ENCODE data around the gene C11orf52. TPM values are rescaled to one million over a fixed set of nuclear protein-coding genes. Genes with fewer than 3 reads are reported as not detected.

Gene C11orf52
- total RNA-seq, 1 experiment from 2014 or later: 4.0 TPM

DNA sequence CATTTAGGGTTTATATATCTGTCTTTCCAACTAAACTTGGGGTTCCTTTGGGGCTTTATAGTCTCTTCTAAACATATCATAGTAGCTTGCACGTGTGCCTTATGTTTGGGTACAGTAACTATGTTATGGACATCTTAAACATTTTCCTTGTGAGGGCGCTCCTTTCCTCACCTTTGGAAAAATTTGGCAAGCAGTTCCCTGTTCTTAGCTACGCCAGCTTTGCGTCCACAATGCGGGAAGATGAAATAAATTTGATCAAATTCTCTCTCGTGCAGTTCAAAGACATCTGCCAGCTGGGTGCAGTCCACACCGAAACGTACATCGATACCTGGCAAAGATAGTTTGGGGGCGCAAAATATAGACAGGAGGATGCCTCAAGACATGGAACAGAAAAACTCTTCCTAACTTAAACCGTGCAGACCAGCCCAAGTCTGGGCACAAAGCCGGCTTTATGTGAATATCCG, 40.3 kb upstream of the C11orf52 start:
- H4K5ac ChIP-seq (ENCODE audit: insufficient read length, low read depth, low read length): no peak overlapping the region
- Mint-ChIP-seq H3K27me3 (ENCODE audit: low read depth) (no peaks in the 10 kb centered on the region), H3K36me3 (ENCODE audit: insufficient read depth in 1 of 3, low read depth in 3 of 3) (no peaks in the 10 kb centered on the region), H3K4me3 (peak overlapping the region; percentile 91 to 92), H3K9me3 (no peaks in the 10 kb centered on the region), H3K27ac (peak overlapping the region; percentile 91 to 99 (median 94)), H3K4me1 (peaks cover 5 to 10% of the 10 kb centered on the region in 2 experiments)
- TF ChIP-seq, protein P1, sequence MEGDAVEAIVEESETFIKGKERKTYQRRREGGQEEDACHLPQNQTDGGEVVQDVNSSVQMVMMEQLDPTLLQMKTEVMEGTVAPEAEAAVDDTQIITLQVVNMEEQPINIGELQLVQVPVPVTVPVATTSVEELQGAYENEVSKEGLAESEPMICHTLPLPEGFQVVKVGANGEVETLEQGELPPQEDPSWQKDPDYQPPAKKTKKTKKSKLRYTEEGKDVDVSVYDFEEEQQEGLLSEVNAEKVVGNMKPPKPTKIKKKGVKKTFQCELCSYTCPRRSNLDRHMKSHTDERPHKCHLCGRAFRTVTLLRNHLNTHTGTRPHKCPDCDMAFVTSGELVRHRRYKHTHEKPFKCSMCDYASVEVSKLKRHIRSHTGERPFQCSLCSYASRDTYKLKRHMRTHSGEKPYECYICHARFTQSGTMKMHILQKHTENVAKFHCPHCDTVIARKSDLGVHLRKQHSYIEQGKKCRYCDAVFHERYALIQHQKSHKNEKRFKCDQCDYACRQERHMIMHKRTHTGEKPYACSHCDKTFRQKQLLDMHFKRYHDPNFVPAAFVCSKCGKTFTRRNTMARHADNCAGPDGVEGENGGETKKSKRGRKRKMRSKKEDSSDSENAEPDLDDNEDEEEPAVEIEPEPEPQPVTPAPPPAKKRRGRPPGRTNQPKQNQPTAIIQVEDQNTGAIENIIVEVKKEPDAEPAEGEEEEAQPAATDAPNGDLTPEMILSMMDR (conservative IDR thresholded peaks at IDR 0.05): no peak
- no peak overlapping the region for H2BK20ac ChIP-seq (ENCODE audit: low read depth, low read length, poor library complexity, severe bottlenecking)
- H3K4me1 ChIP-seq (ENCODE audit: insufficient read depth, low read length): no peaks in the 10 kb centered on the region; the same call in 1 of the 2 replicates
- no peaks in the 10 kb centered on the region for H3K27me3 ChIP-seq (ENCODE audit: insufficient read depth, low read length)
- H3K23me2 ChIP-seq (ENCODE audit: insufficient read length, low read depth, low read length, poor library complexity, severe bottlenecking): peaks cover 9% of the 10 kb centered on the region
- peak overlapping the region; percentile 62 for H3K9ac ChIP-seq (ENCODE audit: extremely low read depth, insufficient read length, low read length)
- no peak overlapping the region for H4K8ac ChIP-seq (replicated peaks; ENCODE audit: insufficient read length, low read depth, low read length)
- H3K27ac ChIP-seq (ENCODE audit: insufficient read length, low read depth, low read length): peak overlapping the region; percentile 20
- H2AFZ ChIP-seq (ENCODE audit: low read length): peak overlapping the region; percentile 98
- no peak overlapping the region for H3K4ac ChIP-seq (ENCODE audit: low read depth, low read length)
- no peak overlapping the region for H4K91ac ChIP-seq (ENCODE audit: insufficient read length, low read depth, low read length)
- H2BK15ac ChIP-seq (ENCODE audit: low read depth, low read length): no peak overlapping the region
- no peak for DNase-seq
- peak overlapping the region; percentile 18 for H3K18ac ChIP-seq (ENCODE audit: insufficient read length, low read depth, low read length)
- H3K4me2 ChIP-seq (ENCODE audit: insufficient read depth, insufficient read length, low read length): peak overlapping the region; percentile 86
- no peak overlapping the region for H2BK5ac ChIP-seq (ENCODE audit: insufficient read length, low read length)
- WGBS (ENCODE audit: extremely low coverage, insufficient read length, low lambda C conversion rate): no CpG with 5 or more reads among the region's 13 CpGs
- H3K23ac ChIP-seq (ENCODE audit: insufficient read length, low read depth, low read length): no peak overlapping the region
- H3K14ac ChIP-seq (ENCODE audit: insufficient read depth, low read length): peak overlapping the region; percentile 76; the same call in 1 of the 2 replicates
- no peak overlapping the region for H2BK12ac ChIP-seq (ENCODE audit: insufficient read length, low read depth, low read length)
- no peaks in the 10 kb centered on the region for H3K9me3 ChIP-seq (ENCODE audit: control insufficient read depth, low read depth, low read length)
- no peak overlapping the region for H3K56ac ChIP-seq (ENCODE audit: insufficient read length, low read depth, low read length)
- H3K79me1 ChIP-seq (ENCODE audit: insufficient read depth, low read depth, low read length, poor library complexity, severe bottlenecking): no peaks in the 10 kb centered on the region
- H4K20me1 ChIP-seq (ENCODE audit: control insufficient read depth, insufficient read depth, insufficient read length): no peaks in the 10 kb centered on the region
- no peaks in the 10 kb centered on the region for H3K79me2 ChIP-seq (ENCODE audit: insufficient read depth, low read length)
- no peak overlapping the region for H2AK5ac ChIP-seq (ENCODE audit: insufficient read length, low read length)
- no peak overlapping the region for H2BK120ac ChIP-seq (ENCODE audit: low read depth, low read length, poor library complexity, severe bottlenecking)
- no peak overlapping the region for H3T11ph ChIP-seq (ENCODE audit: low read length)

Measured in H9 (cell line).